IPS DF 19.7 (cell line): ENCODE measurements around the gene PLEKHS1.
"Not testable (repeated sequence)": the region's sequence is repeated elsewhere in the genome, so short reads cannot be mapped to it uniquely, and the experiment has no call there.

Experiments used
- DNase-seq: peaks from one replicate; pipeline ENCODE4 v3.0.0-alpha.2; 2013; ENCODE audit warnings: low read depth, low spot score

The PLEKHS1 gene

DNA sequence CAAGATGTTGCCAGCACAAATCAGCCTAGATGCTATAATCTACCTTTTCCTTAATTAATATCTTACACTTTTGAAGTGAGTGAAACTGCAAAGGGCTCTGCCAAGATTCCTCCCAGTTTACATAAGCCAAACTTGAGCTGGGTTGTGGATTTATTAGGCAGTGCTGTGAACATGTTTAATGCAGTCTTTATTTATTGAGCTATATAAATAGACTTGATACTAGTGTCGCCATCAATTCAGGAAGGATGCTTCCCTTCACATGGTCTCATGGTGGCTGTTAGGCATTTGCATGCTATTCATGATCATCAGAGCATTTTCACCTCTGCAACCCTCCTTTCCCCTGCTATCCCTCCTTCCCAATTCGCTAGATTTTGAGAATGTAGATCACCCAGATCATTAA lies 40.2 kb downstream of the PLEKHS1 start:
- DNase-seq = no peak

DNA sequence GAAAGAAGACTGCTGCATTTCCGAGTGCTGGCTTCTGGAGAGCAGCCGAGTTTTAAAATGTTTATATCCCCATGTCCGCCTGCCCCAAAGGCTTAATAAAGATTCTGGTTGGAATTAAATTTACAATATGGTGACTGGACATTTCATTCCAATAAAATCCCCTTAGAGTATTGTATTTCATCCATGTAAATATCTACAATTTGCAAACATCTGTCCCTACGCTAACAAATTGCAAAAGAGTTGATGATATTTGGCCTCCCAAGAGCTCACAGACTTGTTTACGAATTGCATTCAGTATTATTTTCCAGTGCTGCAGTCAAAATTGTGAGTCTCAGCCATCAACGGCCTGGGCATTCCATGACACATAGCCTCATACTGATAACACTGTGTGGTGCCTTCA lies 50.1 kb downstream of the PLEKHS1 start:
- DNase-seq = no peak

- DNase-seq = no peak
Observed at GRCh38 chr10:113802997-113803396, 51.5 kb downstream of the PLEKHS1 start.

DNA sequence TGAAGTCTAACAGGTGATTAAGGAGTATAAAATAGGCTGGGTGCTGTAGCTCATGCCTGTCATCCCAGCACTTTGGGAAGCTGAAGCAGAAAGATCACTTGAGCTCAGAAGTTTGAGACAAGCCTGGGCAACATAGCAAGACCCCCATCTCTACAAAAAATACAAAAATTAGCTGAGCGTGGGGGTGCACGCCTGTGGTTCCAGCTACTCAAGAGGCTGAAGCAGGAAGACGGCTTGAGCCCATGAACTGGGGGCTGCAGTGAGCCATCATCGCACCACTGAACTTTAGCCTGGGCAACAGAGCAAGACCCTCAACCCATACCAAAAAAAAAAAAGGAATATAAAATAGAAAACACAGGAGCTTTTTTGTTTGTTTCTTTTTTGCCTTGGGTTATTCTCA lies 55.0 kb downstream of the PLEKHS1 start:
- DNase-seq = no peak

DNA sequence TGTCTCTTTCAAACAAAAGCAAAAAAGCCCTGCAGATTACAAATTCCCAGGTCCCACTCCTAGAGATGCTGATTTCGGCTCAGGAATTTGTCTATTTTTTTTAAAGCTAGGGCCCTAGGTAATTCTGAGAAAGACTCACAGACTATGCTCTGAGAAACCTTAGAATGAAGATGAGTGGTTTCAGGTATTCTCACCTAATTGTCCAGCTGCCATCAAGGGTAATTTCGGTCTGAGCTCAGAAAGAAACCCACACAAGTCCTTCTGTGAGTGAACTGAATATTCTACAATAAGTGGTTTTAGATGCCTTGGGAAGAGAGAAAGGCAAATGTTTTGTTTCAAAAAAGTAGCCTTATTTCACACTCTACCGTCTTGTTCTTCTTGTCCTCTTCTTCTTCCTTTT lies 56.7 kb downstream of the PLEKHS1 start:
- no peak for DNase-seq

DNA sequence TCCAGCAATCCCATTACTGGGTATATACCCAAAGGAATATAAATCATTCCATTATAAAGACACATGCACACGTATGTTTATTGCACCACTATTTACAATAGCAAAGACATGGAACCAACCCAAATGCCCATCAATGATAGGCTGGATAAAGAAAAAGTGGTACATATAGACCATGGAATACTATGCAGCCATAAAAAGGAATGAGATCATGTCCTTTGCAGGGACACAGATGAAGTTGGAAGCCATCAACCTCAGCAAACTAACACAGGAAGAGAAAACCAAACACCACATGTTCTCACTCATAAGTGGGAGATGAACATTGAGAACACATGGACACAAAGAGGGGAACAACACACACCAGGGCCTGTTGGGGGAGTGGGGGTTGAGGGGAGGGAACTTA lies 63.2 kb downstream of the PLEKHS1 start:
- not testable (repeated sequence) for DNase-seq

DNA sequence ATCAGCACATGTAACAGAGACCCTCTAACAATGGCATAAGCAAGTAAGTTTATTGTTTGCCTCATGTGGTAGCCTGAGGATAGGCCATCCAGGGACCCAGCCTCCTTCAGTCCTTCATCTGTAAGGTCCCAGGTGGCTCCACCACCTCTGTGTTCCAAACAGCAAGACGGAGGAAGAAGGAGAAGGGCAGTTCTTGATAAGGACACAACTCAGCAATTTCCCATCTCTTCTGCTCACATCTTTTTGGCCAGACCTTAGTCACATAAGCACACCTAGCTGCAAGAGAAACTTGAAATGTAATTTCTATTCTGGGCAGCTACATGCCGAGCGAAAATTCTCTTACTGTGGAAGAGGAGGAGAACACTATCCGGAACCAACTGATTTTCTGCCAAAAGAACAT lies 68.5 kb downstream of the PLEKHS1 start:
- DNase-seq = no peak

DNA sequence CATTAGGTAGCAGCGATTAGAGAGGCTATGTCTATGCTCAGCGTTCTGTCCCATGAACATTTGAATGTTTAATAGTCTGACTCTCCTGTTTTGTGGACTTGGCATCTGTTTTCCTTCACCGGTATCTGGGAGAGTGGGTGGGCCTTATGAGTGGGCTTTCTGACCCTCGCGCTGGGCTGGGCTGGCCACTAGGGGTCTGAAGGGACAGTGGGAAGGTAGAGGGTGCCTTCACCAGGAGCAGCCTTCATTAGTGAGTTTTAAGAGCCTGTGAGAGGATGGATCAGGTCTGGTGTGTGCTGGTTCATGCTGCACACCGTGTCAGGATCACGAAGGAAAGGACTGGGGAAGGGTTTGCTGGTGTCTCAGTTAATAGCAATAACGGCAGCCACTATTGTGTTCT lies 69.0 kb downstream of the PLEKHS1 start:
- no peak for DNase-seq

DNA sequence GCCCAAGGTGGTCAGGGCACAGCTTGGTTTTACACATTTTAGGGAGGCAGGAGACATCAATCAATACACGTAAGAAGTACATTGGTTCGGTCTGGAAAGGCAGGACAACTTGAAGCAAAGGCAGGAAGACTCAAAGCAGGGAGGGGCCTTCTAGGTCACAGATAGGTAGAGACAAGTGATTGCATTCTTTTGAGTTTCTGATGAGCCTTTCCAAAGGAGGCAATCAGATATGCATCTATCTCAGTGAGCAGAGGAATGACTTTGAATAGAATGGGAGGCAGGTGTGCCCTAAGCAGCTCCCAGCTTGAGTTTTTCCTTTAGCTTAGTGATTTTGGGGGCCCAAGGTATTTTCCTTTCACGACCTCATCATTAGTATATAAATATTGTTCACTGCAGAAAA lies 69.8 kb downstream of the PLEKHS1 start:
- DNase-seq = not testable (repeated sequence)

GRCh38 chr10:113822174-113822573 lies 70.7 kb downstream of the PLEKHS1 start:
- DNase-seq = no peak

DNA sequence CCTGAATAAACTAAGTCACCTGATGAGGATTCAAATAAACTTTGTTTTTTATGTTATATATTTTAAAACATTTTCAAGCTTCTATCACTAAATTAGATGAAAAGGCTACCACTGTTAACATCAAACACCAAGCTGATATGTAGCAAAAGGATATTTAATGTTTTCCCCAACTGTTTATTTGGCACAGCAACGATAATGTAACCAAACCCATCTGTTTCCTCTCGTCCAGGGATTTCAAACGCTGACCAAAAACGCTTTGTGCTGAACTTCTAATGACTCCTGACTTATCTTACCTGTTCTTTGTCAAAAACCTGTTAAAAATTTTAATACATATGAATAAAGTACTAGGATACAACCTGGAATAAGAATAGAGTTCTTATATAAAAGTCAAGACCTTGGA lies 71.9 kb downstream of the PLEKHS1 start:
- DNase-seq = no peak

GRCh38 chr10:113825791-113826190 lies 74.3 kb downstream of the PLEKHS1 start:
- no peak for DNase-seq

GRCh38 chr10:113828567-113828966 lies 77.1 kb downstream of the PLEKHS1 start:
- DNase-seq = not testable (repeated sequence)
